ENCODE data around the gene CDT1. TPM values are rescaled to one million over a fixed set of nuclear protein-coding genes. Genes with fewer than 3 reads are reported as not detected.
"Not testable (repeated sequence)": the region's sequence is repeated elsewhere in the genome, so short reads cannot be mapped to it uniquely, and the experiment has no call there.

The CDT1 gene
- total and polyA plus RNA-seq, 2 experiments from 2014 or later: 32.6 to 187 TPM

DNA sequence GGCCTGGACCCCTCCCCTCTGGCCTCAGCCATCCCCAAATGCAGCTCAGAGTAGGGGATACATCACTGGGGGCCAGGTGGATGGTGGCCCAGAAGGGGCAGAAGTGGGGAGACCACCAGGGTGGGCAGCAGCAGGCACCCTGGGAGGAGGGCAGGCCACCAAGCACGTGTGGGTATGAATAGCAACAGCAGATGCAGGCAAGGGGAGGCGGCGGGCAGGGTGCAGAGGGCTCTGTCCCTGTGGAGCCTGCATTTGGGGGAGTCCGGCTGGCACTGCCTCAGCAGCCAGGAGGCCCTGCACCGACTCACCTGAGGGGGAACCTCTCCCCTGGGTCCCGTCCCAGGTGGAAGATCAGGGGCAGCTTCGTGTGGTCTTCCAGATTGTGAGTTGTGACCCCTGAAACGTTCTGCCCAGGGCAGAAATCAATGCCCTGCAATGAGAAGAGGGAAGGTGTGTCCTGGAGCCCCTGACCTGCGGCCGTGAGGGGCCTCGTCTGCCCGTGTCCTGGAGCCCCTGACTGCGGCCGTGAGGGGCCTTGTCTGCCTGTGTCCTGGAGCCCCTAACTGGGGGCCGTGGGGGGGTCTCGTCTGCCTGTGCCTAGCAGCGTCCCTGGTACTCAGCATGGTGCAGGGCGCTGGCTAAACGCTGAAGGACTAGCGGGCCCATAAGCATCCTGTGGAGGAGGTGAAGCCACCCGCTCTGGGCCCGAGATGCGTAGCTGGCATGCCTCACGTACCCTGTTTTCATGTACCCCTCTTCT, 18.9 kb downstream of the CDT1 start (continued):
- TF ChIP-seq, protein P1, sequence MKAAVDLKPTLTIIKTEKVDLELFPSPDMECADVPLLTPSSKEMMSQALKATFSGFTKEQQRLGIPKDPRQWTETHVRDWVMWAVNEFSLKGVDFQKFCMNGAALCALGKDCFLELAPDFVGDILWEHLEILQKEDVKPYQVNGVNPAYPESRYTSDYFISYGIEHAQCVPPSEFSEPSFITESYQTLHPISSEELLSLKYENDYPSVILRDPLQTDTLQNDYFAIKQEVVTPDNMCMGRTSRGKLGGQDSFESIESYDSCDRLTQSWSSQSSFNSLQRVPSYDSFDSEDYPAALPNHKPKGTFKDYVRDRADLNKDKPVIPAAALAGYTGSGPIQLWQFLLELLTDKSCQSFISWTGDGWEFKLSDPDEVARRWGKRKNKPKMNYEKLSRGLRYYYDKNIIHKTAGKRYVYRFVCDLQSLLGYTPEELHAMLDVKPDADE (IDR thresholded peaks at IDR 0.05): no peak
- TF ChIP-seq EZH2 (IDR thresholded peaks at IDR 0.05; ENCODE audit: low read depth, unreplicated experiment): no peak
- TF ChIP-seq, protein P2, sequence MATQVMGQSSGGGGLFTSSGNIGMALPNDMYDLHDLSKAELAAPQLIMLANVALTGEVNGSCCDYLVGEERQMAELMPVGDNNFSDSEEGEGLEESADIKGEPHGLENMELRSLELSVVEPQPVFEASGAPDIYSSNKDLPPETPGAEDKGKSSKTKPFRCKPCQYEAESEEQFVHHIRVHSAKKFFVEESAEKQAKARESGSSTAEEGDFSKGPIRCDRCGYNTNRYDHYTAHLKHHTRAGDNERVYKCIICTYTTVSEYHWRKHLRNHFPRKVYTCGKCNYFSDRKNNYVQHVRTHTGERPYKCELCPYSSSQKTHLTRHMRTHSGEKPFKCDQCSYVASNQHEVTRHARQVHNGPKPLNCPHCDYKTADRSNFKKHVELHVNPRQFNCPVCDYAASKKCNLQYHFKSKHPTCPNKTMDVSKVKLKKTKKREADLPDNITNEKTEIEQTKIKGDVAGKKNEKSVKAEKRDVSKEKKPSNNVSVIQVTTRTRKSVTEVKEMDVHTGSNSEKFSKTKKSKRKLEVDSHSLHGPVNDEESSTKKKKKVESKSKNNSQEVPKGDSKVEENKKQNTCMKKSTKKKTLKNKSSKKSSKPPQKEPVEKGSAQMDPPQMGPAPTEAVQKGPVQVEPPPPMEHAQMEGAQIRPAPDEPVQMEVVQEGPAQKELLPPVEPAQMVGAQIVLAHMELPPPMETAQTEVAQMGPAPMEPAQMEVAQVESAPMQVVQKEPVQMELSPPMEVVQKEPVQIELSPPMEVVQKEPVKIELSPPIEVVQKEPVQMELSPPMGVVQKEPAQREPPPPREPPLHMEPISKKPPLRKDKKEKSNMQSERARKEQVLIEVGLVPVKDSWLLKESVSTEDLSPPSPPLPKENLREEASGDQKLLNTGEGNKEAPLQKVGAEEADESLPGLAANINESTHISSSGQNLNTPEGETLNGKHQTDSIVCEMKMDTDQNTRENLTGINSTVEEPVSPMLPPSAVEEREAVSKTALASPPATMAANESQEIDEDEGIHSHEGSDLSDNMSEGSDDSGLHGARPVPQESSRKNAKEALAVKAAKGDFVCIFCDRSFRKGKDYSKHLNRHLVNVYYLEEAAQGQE (IDR thresholded peaks at IDR 0.05; ENCODE audit: unreplicated experiment): no peak
- TF ChIP-seq JUNB (IDR thresholded peaks at IDR 0.05; ENCODE audit: unreplicated experiment): no peak
- TF ChIP-seq ZNF114 (CRISPR knock-in tag; IDR thresholded peaks at IDR 0.05): no peak

GRCh38 chr16:88823646-88824045, 20.1 kb downstream of the CDT1 start:
- H3K36me3 ChIP-seq (ENCODE audit: insufficient read depth); H3K4me3 ChIP-seq; H3K4me2 ChIP-seq; ATAC-seq; H2AFZ ChIP-seq; H3K27me3 Mint-ChIP-seq (ENCODE audit: insufficient read depth, low read depth, poor library complexity); H3K9me3 Mint-ChIP-seq; H4K20me1 ChIP-seq (replicated peaks; ENCODE audit: insufficient read depth); H3F3A ChIP-seq (replicated peaks; ENCODE audit: low read depth); H3K9me2 ChIP-seq (ENCODE audit: insufficient read depth); H3K36me3 Mint-ChIP-seq (ENCODE audit: low read depth); DNase-seq (ENCODE audit: low spot score); H3K4me1 ChIP-seq (ENCODE audit: insufficient read depth); H3K79me2 ChIP-seq (replicated peaks; ENCODE audit: insufficient read depth); H3K27ac Mint-ChIP-seq; H3K27ac ChIP-seq (ENCODE audit: low read depth); H3K4me1 Mint-ChIP-seq; H3K27me3 ChIP-seq (ENCODE audit: insufficient read depth); H3K4me3 Mint-ChIP-seq: not testable (repeated sequence)

DNA sequence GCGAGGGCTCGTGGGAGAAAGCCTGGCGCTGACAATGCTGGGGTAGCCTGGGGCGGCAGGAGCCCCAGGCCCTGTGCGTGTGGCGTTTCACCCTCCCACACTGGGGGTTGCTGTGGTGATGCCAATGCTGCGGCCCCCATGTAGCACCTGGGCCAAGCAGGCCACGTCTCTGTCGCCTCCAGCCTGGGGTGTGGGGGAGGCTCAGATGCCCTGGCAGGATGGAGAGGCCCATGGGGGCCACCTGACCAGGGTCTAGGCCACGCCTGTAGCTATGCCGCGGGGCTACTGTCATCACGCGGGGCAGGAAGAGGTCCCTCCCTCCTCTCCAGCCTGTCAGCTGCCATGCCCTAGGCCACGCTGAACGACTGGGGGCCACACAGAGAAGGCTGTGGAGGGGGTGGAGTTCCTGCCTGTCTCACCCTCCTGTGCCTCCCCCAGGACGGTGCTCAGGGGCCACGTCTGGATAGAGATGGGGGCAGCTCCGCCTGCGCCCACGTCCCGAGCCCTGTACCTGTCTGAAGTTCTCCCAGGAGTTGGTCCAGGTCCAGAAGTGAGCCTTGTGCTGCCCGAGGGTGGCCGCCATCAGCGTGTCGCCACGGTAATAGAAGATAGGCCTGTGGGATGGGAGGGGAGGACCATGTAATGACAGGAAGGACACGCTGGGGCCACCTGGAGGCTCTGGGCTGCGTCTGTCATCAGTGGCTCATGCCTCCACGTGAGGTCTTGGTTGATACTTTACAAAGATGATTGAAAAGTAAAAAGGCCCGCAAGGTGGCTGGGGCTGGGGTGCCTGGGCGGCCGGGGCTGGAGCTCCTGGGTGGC, 20.9 kb downstream of the CDT1 start:
- Histone ChIP-seq H2AFZ (no peak overlapping the region), H3K9me2 (ENCODE audit: insufficient read depth) (no peaks in the 10 kb centered on the region), H3F3A (replicated peaks; ENCODE audit: low read depth) (no peaks in the 10 kb centered on the region), H3K79me2 (replicated peaks; ENCODE audit: insufficient read depth) (no peaks in the 10 kb centered on the region), H3K27me3 (ENCODE audit: insufficient read depth) (no peaks in the 10 kb centered on the region), H3K4me1 (ENCODE audit: insufficient read depth) (no peaks in the 10 kb centered on the region), H3K4me2 (no peak overlapping the region), H3K36me3 (ENCODE audit: insufficient read depth) (no peaks in the 10 kb centered on the region), H3K4me3 (no peak overlapping the region), H3K27ac (ENCODE audit: low read depth) (no peak overlapping the region), H4K20me1 (replicated peaks; ENCODE audit: insufficient read depth) (no peaks in the 10 kb centered on the region)
- no peak for TF ChIP-seq ZNF331 (CRISPR knock-in tag; IDR thresholded peaks at IDR 0.05; ENCODE audit: low read depth)
- TF ChIP-seq, protein P3, sequence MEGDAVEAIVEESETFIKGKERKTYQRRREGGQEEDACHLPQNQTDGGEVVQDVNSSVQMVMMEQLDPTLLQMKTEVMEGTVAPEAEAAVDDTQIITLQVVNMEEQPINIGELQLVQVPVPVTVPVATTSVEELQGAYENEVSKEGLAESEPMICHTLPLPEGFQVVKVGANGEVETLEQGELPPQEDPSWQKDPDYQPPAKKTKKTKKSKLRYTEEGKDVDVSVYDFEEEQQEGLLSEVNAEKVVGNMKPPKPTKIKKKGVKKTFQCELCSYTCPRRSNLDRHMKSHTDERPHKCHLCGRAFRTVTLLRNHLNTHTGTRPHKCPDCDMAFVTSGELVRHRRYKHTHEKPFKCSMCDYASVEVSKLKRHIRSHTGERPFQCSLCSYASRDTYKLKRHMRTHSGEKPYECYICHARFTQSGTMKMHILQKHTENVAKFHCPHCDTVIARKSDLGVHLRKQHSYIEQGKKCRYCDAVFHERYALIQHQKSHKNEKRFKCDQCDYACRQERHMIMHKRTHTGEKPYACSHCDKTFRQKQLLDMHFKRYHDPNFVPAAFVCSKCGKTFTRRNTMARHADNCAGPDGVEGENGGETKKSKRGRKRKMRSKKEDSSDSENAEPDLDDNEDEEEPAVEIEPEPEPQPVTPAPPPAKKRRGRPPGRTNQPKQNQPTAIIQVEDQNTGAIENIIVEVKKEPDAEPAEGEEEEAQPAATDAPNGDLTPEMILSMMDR (conservative IDR thresholded peaks at IDR 0.05; ENCODE audit: low read depth in 2 of 2): peak in 1 of 2 experiments; percentile 26; a peak in 2 of 4 replicates
- no peaks in the 10 kb centered on the region; the same call in 2 of the 3 replicates for H3K4me1 Mint-ChIP-seq
- peaks cover 3% of the 10 kb centered on the region; the same call in 2 of the 3 replicates for H3K36me3 Mint-ChIP-seq (ENCODE audit: low read depth)
- no peak overlapping the region for H3K4me3 Mint-ChIP-seq
- H3K9me3 Mint-ChIP-seq: no peaks in the 10 kb centered on the region; the same call in 2 of the 3 replicates
- DNase-seq (ENCODE audit: low spot score) (no peak), ATAC-seq (no peak)
- H3K27me3 Mint-ChIP-seq (ENCODE audit: insufficient read depth, low read depth, poor library complexity): peaks cover 2% of the 10 kb centered on the region
- no peak overlapping the region for H3K27ac Mint-ChIP-seq
